Stimulated activated CD4-positive, alpha-beta T cell treated with anti-CD3 and anti-CD28 coated beads, Interleukin-2, amount 100 ng/mL, for 48 hours (primary cell): ENCODE results near the gene CD209.
A peak's percentile ranks its signal among the peaks of the same experiment; 100 is the strongest.
"Not testable (repeated sequence)": the region's sequence is repeated elsewhere in the genome, so short reads cannot be mapped to it uniquely, and the experiment has no call there.

ENCODE experiments used
- DNase-seq, 2 donors: peaks; one replicate each; pipeline ENCODE4 v3.0.0-alpha.2; 2020

Gene CD209

GRCh38 chr19:7746903-7747884, at the start of gene CD209:
CD209 (minus strand) TSS chr19:7747534; CDS start chr19:7747511, 23 bp downstream.
- no peak for DNase-seq

- DNase-seq = no peak
Measured at GRCh38 chr19:7795555-7796161, 48.3 kb upstream of the CD209 start.

- no peak for DNase-seq
Measured at GRCh38 chr19:7793493-7793892, 46.2 kb upstream of the CD209 start.

GRCh38 chr19:7792701-7793100, 45.4 kb upstream of the CD209 start:
- not testable (repeated sequence) for DNase-seq

GRCh38 chr19:7792281-7792680, 44.9 kb upstream of the CD209 start:
- DNase-seq = no peak

GRCh38 chr19:7790416-7790815, 43.1 kb upstream of the CD209 start:
- no peak for DNase-seq

GRCh38 chr19:7789447-7789846, 42.1 kb upstream of the CD209 start:
- no peak for DNase-seq

GRCh38 chr19:7788933-7789323, 41.6 kb upstream of the CD209 start:
- DNase-seq = no peak

- no peak for DNase-seq
Measured at GRCh38 chr19:7788178-7788932, 41.0 kb upstream of the CD209 start.

GRCh38 chr19:7787602-7788177, 40.4 kb upstream of the CD209 start:
- no peak for DNase-seq

- DNase-seq = no peak
Measured at GRCh38 chr19:7787141-7787540, 39.8 kb upstream of the CD209 start.

GRCh38 chr19:7784856-7785255, 37.5 kb upstream of the CD209 start:
- DNase-seq = no peak

- no peak for DNase-seq
Measured at GRCh38 chr19:7783991-7784423, 36.7 kb upstream of the CD209 start.

GRCh38 chr19:7781157-7781556, 33.8 kb upstream of the CD209 start:
- no peak for DNase-seq

GRCh38 chr19:7779631-7780486, 32.5 kb upstream of the CD209 start:
- no peak for DNase-seq

- DNase-seq = no peak
Measured at GRCh38 chr19:7778081-7778480, 30.7 kb upstream of the CD209 start.

GRCh38 chr19:7775761-7776160, 28.4 kb upstream of the CD209 start:
- no peak for DNase-seq

GRCh38 chr19:7773841-7774240, 26.5 kb upstream of the CD209 start:
- no peak for DNase-seq

- peak in 1 of 2 donors; percentile 28 for DNase-seq
Measured at GRCh38 chr19:7772752-7773291, 25.5 kb upstream of the CD209 start.

- no peak for DNase-seq
Measured at GRCh38 chr19:7771072-7771471, 23.7 kb upstream of the CD209 start.

GRCh38 chr19:7769171-7769570, 21.8 kb upstream of the CD209 start:
- no peak for DNase-seq

GRCh38 chr19:7767487-7767886, 20.2 kb upstream of the CD209 start:
- DNase-seq = no peak
